Left forelimb (tissue), 1 donor: Measurements from ENCODE around the gene RAB33A.
"Not testable (repeated sequence)": the region's sequence is repeated elsewhere in the genome, so short reads cannot be mapped to it uniquely, and the experiment has no call there.

Experiments used
- DNase-seq: peaks from one replicate; pipeline ENCODE4 v3.0.0-alpha.2; 2018; ENCODE audit warnings: low spot score

The RAB33A gene

DNA sequence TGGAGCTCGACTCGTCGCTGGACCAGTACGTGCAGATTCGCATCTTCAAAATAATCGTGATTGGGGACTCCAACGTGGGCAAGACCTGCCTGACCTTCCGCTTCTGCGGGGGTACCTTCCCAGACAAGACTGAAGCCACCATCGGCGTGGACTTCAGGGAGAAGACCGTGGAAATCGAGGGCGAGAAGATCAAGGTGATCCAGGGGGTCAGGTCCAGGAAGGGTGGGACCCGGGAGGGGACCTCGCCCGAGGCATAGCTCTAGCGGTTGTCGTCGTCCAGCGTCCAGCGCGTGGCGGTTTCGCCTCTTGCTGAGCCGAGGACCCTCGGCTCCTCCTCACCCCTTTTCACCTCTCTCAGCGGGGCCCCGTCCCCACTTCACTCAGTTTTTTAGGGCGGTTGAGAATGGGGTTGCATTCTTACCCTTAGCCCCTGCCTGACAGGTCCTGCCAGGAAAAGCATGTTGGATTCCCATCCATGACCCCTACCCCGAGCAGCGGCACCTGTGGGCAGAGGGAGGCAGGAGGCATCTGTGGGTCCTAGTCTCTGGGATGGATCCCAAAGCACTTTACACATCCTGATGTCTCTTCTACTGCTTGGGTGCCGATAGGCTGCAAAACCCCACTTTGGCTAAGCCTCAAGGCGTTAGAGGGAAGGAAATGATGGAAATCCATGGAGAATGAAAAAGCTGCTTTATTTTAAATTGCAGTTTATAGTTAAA is 524 bp downstream of the RAB33A start:
- no peak for DNase-seq

GRCh38 chrX:130173190-130173895 is 1.6 kb downstream of the RAB33A start:
- no peak for DNase-seq

DNA sequence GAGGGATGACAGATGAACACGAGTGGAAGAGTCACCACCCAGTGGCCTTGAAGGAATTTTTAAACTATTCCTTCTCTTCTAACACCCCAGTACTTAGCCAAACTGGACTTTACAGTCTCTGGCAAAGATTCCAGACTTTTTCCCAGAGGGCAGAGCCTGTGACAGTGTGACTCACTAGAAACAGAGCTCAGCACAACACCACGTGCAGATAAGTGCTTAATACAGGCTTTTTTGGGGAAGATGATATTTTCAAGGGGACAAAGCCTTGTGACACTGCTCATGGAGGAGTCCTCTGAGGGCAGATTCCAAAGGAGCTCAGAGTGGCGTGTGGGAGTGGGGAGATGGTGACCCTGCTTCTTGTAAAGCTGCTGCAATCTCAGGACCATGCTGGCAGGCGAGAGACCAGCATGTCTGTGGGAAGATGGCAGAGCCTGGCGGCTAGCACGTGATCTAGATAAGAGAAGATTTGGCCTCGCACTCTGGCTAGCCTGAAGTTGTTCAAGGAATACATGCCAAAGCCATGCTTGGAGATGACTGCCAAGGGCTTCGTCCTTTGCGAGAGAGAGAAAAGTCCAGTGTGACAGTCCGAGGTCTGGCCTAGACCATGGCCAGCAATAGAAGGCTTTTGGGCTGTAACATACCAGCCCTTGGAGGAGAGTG is 2.4 kb downstream of the RAB33A start:
- no peak for DNase-seq

GRCh38 chrX:130174937-130175336 is 3.2 kb downstream of the RAB33A start:
- no peak for DNase-seq

DNA sequence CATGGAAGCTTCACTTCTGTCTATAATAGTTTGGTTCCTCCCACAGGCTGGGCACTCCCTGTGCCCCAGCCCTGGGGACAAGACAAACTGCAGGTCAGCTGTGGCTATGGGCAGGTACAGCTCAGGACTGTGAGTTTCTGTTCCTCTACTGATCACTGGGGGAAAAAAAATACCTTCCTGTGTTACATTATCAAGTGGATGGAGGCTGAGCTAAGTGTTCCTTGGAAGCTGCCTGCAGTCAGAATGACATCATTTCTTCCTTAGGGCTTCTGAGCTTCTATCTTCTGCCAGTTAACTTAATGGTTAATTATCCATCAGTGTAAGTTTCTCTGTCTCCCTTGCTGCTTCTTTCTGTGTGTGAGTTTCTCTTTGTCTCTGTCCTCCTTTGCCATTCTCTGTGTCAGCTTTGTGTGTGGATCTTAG is 4.6 kb downstream of the RAB33A start:
- no peak for DNase-seq

DNA sequence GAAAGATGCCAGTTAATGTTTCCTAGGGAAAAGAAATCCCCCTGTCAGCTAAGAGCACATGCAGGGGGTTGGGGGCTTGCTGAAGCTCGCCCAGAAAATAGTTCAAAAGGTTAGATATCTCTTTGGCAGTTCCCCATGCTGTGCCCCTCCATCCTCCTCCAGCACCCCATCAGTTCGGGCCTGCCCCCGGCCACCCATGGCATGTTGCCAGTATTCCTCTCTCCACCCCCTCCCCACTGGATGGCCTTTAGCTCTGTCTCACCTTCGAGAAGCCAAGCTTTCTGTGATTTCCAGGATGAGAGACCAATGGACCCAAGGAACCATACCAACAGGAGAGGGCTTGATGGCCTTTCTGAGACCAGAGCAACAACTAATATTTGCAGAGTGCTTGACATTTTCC is 5.2 kb downstream of the RAB33A start:
- DNase-seq = no peak

DNA sequence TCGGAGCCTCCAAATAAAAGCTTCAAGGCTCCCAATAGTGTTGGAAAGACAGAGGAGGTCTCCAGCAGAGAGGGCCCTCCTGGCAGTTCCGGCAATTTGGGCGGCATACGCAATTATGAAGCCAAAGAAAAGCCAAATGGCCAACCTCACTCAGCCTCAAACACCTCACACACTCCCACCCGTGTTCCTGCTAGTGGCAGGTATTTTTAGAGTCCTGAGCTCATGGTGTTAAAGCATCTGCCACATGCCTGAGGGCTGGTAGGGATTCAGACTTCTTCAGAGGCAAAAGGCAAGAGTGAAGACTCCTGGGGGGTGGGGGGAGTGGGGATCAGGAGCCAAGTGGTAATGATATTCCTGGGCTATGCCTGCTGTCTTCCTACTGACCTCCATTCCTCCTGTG is 7.4 kb downstream of the RAB33A start:
- no peak for DNase-seq

- DNase-seq = no peak
Observed at GRCh38 chrX:130179579-130180215, 7.9 kb downstream of the RAB33A start.

- no peak for DNase-seq
Observed at GRCh38 chrX:130184168-130184567, 12.4 kb downstream of the RAB33A start.

DNA sequence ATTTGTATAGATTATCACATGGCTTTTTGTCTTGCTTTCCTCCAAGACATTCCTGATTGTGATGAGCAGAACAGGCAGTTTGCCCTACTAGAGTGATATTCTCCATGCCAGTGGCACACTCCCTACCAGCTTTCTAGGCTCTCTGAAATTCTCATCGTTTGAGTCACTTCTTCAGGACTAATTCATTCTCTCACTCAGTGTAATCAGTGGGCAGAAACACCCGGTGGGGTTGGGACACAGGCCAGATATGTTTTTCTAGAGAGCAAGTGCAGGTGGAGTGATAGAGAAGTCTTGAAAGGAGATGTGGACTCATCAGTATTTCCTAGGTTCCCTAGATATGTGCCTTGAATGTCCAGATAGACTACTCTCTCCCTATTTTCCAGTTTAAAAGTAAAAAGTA is 13.1 kb downstream of the RAB33A start:
- no peak for DNase-seq

GRCh38 chrX:130186651-130187050 is 14.9 kb downstream of the RAB33A start:
- DNase-seq = no peak

DNA sequence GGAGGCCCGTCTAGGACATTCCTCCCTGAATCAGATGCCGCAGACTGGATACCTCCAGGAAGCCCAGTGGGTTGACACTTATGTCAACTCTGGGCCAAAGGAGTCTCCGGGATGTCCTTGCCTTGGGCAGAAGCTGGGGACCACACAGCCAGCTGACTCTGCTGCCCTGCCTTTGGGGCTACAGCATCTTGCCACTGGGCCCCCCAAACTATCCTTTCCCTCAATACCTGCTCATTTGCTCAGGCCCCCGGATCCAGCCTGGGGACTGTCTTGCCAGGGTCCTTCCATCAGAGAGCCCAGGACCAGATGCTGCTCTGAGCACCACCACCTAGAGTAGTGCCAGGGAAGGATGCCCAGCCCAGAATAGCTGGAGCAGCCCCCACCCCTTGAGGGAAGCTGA is 19.0 kb downstream of the RAB33A start:
- no peak for DNase-seq

GRCh38 chrX:130196466-130196865 is 24.7 kb downstream of the RAB33A start:
- DNase-seq = no peak

DNA sequence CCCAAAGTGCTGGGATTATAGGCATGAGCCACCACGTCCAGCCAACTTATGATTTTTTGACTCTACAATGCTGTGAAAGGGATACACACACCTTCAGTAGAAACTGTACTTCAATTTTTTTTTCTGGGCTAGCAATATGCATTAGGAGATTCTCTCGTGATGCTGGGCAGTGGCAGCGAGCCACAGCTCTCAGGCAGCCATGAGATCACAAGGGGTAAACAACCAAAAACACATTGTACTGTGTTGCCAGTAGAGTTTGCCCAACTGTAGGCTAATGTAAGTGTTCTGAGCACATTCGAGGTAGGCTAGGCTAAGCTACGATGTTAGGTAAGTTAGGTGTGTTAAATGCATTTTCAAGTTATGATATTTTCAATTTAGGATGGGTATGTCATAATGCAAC is 25.7 kb downstream of the RAB33A start:
- no peak for DNase-seq

DNA sequence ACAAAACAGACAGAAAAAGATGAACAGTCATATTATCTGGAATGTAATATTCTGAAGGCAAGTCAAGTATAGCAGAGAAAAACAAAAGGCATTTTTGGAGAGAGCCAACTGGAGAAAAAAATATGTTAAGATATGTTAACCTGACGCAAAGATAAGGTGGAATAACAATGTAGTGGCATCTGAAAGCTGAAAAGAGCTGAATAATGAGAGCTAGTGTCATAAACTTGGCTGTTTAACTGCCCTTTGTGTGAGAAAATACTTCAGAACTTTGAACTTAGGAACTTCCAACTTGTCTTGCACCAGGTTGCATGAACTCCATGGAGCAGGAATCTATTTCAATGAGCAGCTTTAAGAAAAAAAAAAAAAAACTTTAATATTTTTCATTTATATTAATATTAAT is 32.9 kb downstream of the RAB33A start:
- no peak for DNase-seq

GRCh38 chrX:130211415-130212186 is 39.8 kb downstream of the RAB33A start:
- no peak for DNase-seq

GRCh38 chrX:130212371-130212770 is 40.6 kb downstream of the RAB33A start:
- no peak for DNase-seq

DNA sequence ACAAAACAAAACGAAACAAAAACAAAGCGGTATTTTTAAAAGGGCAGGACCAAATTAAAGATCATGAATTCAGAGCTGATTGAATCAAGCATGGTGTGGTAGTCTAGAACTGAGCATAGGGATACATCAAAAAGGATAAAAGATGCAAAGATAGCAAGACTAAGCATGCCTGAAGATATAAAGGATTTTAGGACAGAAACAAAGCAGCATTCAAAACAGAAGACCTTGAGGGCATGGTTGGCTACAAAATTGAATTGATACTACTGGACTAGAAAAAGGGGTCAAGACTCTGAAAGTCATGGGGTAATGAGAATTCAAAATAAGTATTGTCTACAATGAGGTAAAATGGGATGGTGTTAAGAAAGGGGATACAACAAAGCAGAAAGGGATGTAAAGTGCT is 41.6 kb downstream of the RAB33A start:
- no peak for DNase-seq

GRCh38 chrX:130216320-130216719 is 44.6 kb downstream of the RAB33A start:
- DNase-seq = no peak

DNA sequence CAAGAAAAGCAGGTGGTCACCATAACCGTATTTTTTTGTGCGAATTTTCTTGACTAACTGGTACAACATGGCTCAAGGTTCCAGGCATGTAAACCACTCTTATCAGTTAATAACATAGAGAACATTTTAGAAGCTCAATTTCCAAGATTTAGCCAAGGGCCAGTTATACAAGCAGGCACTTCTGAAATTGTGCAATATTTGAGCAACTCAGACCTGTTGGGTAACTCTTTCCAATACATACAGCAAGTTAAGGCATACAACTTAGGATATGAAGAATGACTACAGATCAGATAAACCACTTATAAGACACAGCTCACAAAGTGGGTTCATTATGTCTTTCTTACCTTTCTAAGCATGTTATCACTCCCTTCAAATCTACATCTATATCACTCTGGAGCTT is 53.0 kb downstream of the RAB33A start:
- DNase-seq = no peak

- no peak for DNase-seq
Observed at GRCh38 chrX:130228871-130229270, 57.1 kb downstream of the RAB33A start.

- not testable (repeated sequence) for DNase-seq
Observed at GRCh38 chrX:130231184-130231583, 59.4 kb downstream of the RAB33A start.
